D341Med (cell line): Measurements from ENCODE around the gene HECTD3.
A peak's percentile ranks its signal among the peaks of the same experiment; 100 is the strongest.

Experiments used
- DNase-seq: peaks from one replicate; pipeline ENCODE4 v3.0.0; 2012; ENCODE audit warnings: low spot score

The HECTD3 gene

DNA sequence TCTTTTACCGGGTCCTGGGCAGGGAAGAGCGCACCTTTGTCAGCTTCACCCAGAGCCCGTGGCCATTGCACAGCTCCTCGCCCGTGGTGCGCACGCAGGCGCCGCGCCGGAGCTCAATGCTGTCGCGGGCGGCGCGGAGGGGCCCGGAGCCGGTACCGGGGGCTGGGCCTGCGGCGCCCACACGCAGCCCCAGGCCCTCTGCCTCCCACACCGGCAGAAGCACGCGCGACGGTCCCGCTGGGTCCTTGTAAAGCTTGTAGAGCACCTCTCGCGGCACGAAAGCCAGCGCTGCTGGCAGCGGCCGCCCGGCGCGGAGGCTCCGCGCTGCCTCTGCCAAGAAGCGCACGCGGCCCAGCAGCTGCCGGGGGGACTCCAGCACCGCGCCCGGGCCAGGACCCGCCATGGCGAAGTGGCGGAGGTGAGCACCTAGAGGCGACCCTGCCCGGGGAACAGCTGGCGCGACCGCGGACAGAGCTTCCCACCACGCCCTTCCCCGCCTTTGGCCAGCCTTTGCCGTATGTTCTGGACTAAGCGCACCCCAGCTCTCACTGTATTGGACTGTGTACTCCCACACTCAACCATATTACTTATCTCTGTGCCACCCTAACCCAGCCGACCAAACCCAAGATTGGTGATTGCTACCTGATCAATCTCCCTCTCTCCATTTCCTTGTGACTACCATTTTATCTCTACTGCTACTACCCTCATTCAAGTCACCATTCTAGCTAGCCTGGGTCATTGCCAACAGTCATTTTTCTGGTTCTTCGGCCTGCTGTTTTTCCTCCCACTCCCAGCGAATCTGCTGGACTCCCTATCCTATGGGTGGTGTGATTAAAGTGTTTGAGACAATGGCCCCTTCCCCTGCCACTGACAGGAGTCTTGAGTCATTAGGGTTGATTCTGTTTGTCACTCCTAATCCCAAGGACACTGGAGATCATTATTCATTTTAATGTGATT lies at the start of gene HECTD3:
Gene HECTD3, minus strand, starts transcription at position 470 of the 957 bp plus-strand sequence. Its CDS starts 67 bp downstream, at position 403.
- DNase-seq = peak; percentile 82

DNA sequence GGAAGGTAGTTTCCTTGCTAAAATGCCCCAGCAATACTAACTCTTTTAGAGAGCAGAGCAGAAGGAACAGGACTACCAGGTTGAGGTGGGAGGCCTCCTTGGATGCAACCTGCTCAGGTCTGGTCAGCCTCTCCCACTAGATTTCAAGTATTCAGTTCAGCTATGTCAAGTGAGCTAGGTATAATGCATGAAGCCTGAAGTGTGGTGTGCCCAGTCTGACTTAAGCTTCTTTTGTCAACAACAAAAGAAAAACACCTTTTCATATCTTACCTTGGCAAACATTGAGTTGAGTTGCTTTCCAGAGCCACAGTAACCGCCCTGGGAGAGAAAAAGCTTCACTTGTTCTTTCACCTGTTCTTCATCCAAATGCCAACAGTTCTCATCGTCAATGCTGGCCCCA lies 48.7 kb upstream of the HECTD3 start:
- no peak for DNase-seq

DNA sequence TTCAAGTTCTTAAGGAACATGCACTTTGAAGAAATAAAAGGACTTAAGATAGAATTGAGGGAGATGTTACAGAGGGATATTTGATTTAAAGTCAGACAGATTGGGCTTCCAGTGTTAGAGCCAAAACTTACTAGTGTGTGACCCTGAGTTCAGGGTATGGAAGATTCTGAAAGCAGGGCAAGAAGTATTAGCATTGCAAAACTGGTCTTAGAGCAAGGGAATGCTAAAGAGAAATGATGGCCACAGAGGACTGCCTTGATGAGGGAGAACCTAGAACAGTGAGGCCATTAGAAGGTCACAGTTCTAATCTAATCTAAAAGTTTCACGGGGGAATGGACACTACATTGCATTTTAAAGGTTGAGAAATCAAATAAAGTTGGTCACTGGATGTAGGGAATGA lies 46.4 kb upstream of the HECTD3 start:
- DNase-seq = no peak

DNA sequence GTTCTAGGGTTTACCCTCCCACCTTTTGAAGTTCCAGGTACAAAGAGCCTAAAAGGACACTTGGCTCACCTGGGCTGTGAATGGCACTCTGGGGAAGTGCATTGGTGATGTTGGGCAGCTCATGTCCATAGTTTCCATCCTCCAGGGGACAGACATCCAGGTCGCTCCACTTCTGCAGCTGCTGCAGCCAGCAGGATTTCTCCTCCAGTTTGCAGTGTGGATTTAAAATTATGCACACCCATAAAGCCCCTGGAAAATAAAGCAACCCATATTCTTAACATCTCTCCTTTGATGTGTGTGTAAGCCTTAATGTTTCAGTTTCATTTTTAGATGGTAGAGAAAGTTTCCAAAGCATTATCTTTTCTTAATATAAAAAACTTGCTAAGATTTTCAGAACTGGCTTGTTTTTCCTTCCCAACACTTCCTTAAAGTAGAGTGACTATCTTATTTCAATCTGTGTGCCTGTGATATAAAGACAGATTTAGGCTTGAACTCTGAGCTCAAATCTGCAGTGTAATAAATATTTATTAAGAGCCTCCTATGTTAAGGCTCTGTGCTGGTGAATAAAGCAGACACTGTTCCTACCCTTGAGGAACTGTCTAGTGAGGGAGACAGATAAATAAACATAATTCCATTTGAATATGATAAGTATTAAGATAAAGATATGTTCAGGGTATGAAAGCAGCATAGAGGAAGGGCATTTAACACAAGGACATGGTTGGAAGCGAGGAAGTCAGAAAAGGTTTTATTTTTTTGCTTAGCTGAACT lies 40.1 kb upstream of the HECTD3 start:
- no peak for DNase-seq

DNA sequence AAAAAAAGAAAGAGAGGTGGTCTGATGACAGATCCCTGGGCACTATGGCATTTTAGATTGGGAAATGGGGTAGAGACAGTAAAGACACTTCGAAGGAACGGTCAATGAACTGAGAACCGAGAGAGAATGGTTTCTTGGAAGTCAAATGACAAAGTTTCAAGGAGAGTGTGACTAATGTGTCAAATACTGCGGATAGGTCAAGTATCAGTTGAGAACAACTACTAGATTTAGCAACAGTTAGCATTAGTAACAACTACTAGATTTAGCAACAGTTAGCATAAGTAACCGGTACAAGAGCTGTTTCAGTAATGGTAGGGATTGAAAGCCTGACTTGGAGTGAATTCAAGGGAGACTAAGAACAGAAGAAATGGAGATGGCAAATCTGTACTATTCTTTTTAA lies 35.9 kb upstream of the HECTD3 start:
- no peak for DNase-seq

DNA sequence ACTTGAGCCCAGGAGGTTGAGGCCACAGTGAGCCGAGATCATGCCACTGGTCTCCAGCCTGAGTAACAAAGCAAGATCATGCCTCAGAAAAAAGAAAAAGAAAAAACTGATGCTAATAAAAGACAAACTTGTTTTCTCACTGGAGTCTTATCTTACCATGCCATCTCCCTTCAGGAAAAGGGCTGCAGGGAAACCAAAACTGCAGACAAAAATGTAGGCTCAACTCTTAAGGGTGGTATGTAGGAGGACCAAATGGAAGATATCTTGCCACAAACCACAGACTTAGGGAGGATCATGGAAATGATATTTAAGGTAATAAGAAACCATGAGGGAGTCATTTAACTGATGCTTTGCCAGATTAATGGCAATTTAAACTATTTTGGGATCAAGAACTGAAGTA lies 33.8 kb upstream of the HECTD3 start:
- DNase-seq = no peak

DNA sequence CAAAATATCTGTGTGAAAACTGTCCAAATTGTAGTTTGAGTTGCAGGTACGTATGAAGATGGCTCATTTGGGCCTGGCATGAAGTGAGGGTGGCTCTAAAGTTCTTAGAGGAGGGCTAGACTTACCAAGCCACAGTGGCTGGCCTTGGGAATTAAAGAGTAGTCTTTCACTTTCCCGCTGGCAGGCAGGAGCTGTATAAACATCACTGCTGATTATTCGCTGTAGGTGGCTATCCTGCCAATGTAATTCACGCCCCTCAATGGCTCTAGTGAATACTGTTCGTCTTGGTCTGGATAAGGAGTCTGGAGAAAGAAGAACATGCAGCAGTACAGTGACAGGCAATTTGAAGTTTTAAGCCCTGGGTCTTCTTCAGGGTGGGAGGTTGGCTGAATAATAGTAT lies 32.0 kb upstream of the HECTD3 start:
- DNase-seq = no peak

DNA sequence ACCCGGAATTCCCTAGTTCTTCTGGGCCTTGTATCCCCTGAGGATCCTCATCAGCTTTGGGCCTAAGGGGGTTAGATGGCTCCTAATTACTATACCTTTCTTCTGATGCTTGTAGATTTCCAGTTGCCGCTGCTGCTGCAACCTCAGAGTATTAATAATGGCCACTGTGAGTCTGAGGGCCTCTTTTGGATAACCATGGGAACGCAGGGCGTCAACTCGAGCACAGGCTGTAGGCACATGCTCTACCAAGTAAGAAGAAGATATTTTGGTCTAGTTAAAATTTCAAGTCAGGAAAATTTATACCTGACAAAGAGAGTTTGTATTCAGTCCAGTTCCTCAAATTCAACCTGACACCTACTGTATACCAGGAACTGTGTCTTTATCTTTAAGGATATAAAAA lies 29.2 kb upstream of the HECTD3 start:
- no peak for DNase-seq

DNA sequence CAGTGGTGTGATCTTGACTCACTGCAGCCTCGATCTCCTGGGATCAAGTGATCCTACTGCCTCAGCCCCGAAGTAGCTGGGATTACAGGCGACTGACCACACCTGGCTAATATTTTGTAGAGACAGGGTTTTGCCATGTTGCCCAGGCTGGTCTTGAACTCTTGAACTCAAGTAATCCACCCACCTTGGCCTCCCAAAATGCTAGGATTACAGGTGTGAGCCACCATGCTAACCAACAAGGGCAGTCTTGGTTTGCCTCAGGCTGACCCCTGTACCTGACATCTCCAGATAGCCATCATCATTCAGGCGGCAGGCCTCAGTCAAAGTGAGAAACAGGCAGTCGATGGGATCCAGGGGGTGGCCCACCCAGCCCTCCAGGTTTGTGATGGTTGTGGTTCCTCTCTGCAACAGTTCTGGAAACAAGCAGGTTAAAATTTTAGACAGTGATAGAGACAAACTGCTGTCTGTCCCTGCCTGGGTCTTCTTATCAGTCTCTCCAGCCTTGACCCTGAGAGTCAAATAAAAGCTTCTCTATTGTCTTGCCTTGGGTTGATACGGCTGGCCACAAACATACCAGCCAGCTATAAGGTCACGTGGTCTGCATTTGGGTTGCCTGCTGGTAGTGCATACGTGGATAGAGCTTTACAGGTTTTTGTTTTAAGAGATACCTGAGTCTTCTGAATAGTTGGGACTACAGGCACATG lies 27.7 kb upstream of the HECTD3 start:
- DNase-seq = no peak

DNA sequence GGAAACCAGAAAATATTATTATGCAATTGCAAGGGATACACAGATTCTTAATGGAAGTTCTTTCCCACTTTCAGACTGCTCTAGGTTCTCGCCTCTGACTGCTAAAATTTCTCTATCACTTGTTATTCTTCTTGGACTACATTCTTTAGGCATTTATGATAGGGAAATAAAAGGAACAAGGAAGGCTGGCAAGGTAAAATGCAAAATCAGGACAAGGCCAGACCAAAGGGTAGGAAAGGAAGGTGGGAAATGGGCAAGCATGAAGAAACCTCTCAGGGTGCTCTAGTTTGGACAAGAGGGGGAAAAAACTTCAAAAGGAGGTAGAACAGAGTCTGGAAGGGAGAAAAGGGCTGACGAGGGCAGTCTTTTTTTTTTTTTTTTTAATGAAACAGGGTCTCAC lies 27.1 kb upstream of the HECTD3 start:
- no peak for DNase-seq

DNA sequence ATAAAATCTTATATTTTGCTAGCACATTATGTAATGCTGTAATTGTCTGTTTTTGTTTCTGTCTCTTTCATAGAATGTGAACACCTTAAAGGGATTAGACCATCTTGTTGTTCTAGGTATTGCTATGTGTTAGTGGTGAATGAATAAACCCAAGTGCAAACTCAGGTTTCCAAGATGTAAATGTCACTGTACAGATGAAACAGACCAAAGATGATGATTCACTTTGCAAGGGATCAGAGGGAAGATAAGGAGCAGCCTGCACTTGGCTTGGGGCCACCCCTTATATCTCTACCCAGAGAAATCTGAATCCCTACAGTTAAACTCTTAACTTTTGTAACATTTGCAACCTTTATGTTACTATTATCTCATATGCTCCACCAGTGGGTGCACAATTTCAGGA lies 26.3 kb upstream of the HECTD3 start:
- DNase-seq = no peak

DNA sequence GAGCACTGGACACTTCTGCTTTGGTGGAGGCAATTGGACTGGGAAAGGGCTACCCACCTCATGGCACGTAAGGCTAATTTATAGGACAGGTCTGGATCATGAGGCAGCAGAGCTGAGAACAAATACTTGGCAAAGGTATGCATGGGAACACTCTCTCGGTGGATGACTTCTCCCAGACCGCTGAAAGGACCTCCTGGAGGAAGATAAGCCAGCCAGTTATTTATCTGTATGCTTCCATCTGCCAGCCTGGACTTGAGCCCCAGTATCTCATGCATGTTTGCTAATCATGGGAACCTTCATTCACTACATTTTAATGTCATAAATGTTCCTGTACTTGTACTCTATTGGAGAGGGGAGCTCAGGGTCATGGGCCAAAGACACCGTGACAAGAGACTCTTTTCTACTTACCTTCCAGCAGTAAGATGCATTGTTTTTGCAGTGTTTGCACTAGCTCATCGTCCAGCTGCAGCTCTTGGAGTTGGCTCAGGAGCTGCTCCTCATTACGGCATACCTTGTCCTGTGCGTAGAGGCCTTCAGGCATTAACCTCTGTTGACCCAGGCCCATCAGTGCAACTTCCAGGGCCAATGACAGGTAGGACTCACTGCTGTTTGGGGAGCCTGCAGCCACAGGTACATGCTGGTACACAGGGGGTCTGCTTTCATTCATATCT lies 24.6 kb upstream of the HECTD3 start:
- no peak for DNase-seq

DNA sequence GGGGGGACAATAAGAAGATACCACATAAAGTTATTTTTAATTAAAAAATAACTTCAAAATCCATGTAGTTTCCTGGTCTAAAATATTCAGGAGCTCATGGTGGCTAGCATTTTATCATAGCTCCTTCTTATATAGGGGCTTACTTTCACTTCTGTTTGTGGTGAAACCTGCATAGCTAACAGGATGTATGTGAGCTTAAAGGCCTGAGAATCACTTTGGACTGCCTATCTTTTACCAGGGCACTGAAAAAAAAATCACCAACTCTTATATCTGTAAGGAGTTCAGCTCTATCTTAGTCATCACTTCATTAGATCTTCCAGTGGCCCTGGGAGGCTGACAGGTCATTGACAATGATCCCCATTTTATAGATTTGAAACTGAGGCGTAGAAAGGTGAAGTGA lies 22.2 kb upstream of the HECTD3 start:
- no peak for DNase-seq

DNA sequence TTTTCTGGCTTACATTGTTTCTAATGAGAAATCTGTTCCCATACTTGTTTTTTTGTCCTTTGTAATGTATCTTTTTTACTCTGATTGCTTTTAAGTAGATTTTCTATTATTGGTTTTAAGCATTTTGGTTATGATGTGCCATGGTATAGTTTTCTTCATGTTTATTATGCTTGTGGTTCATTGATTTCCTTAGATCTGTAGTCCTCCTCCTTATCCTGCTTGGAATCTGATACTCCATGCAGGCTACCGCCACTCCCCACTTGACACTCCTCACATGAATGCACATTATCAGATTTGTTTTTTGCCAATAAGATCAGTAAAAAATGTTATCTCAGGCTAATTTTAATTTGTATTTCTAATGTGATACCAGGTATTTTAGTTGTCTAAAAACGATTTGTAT lies 21.7 kb upstream of the HECTD3 start:
- DNase-seq = no peak

DNA sequence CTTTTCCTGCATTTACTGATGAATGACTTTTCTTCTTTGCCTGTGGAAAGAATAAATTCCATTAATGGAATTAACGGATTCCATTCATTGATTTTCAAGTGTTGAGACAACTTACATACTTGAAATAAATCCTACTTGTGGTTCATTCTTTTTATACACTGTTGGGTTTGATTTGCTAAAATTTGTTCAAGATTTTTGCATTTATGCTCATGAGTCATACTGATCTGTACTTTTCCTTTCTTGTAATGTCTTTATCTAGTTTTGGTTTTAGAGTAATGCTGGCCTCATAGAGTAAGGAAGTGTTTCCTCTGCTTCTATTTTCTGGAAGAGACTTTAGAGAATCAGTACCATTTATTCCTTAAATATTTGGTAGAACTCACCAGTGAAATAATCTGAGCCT lies 15.3 kb upstream of the HECTD3 start:
- no peak for DNase-seq

DNA sequence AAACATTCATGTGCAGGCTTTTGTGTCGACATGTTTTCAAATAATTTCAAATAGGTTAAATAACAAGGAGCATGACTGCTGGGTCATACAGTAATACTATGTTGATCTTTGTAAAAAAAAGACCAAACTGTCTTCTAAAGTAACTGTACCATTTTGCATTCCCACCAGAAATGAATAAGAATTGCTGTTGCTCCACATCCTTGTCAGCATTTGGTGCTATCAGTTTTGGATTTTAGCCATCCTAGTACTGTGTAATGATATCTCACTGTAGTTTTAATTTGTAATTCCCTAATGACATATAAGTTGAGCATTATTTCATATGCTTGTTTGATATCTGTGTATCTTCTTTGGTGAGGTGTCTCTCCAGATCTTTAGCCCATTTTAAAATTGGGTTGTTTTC lies 12.5 kb upstream of the HECTD3 start:
- DNase-seq = no peak

DNA sequence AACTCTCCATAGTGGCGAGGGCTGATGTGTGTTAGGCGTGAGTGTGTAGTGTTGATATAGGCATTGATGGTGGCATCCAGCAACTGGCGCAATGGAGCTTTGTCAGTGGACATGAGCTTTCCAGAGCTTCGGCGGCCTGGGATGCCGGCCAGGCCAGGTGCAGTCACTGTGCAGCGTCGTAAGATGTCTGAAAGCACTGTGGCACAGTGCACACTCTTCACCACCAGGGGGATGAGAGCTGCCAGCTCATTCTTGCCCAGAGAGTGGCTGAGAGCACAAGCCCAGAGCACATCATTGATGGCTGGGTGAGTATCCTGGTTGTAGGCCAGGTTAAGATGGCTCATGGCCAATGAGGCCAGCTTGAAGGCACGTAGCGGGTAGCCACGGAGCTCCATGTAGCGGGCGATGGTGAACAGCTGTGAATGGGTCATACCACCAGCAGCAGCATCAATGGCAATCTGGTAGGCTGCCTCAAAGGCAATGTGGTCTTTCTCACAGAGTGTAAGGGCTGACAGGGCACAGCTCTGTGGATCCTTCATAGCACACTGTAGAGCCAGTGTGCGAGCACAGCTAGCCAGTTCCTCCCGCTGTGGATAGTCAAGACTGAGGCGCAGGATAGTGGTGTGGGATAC lies 7.6 kb upstream of the HECTD3 start:
- DNase-seq = peak; percentile 73

DNA sequence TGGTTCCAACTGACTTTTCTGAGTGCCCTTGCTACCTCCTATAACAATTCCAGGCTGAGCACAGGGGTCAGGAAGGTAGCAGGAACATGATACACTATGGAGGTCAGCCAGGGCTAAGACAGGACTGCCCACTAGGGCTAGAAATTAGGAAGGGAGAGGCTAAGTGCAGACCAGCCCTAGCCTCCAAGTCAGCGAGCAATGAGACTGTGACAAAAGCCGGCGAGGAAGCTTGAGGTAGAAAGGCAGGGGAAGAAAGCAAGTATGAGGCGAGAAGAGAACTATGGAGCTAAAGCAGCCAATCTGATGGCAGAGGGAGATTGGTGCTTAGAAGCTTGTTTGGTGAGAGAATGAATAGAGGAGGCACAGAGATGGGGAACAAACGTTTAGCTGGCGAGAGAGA lies 5.6 kb upstream of the HECTD3 start:
- DNase-seq = no peak

DNA sequence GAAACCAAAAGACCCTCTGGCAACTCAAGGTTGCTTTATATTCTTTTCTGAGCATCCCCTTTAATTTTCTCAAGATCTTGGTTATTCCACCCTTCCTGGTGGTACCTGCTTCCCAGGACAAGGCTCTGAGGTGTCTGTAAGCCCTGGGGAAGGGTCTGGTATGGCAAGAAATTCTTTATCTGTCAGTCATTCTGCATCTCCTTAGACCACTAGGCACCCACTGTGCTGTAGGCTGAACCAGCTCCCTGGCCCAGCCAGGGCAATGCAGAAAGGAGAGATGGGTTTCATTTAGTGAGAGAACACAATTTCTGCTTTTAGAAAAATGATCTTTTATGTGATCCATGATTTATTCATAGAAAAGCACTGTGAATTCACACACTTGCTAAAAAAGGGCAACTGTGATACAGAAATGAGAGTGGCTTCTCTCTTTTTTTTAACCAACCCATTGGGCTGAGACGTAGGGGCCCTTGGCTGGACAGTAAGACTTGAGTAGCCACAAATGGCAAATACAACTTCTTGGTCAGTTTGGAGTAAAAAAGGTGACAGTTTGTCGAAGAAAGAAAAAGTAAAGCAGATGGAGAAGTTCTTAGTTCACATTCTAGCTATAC lies 5.1 kb upstream of the HECTD3 start:
- DNase-seq = no peak

DNA sequence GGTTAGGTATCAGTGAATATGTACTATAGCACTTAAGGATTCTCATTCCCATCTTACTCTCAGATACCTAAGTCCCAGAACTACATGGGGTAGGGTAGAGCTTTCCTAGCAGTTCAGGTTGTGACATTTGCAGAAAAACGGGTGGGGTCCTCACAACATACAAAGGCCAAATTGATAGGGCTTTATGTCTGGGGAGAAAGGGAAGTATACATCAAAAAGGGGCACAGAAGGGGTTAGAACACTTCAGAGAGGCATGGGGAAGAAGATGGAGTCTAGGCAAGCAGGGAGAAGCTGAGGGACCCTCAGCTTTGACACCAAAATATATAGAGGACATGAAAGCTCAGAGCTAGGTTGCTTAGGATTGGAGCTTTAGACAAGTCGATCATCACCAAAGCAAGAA lies 4.6 kb upstream of the HECTD3 start:
- DNase-seq = no peak
